SK-N-SH (cell line): ENCODE results near the gene HSD11B1. TPM values are rescaled to one million over a fixed set of nuclear protein-coding genes. Genes with fewer than 3 reads are reported as not detected.

Experiments
- CTCF ChIA-PET: fragments of 300-600, 350-600 bp; formaldehyde crosslinking; extraction: SDS; loops from one replicate; lab custom pipeline; 2021; lab: Yijun Ruan, JAX
- POLR2A ChIA-PET: fragments of 350-600 bp; sonication (Branson Sonifier 250); formaldehyde crosslinking; extraction: SDS; loops from one replicate; lab custom pipeline; 2020; ENCODE audit warnings: antibody characterized with exemption, inconsistent platforms; lab: Yijun Ruan, JAX
- DNase-seq: peaks from one replicate; pipeline ENCODE4 v3.0.0; 2012
- H2AFZ ChIP-seq: fragments of 200-600 bp; sonication (generic); 2 replicates; pipeline ENCODE4 v1.8.1; 2016; ENCODE audit warnings: antibody characterized with exemption, mild to moderate bottlenecking, low read depth
- H3F3A ChIP-seq: fragments of 200-600 bp; sonication (generic); replicated peaks from 2 replicates; pipeline ENCODE3; 2016; ENCODE audit warnings: antibody characterized with exemption, mild to moderate bottlenecking; ENCODE audit not compliant: insufficient read depth
- H3K27ac ChIP-seq, 2 experiments: fragments of 200-500 bp in 1 of 2; fragments of 200-600 bp in 1 of 2; sonication (Bioruptor generic) in 1 of 2; sonication (generic), shearing (Covaris generic) in 1 of 2; 2 replicates each; pipeline versions ENCODE4 v1.5.1 to v1.6.1; 2014 to 2016; ENCODE audit warnings: low read depth in 2 of 2, inconsistent platforms in 1 of 2, low read length in 1 of 2, mild to moderate bottlenecking in 1 of 2, mixed read lengths in 1 of 2
- H3K27me3 ChIP-seq: fragments of 200-600 bp; sonication (generic), shearing (Covaris generic); 2 replicates; pipeline ENCODE4 v1.6.1; 2016; ENCODE audit warnings: mixed run types; ENCODE audit not compliant: insufficient read depth
- H3K36me3 ChIP-seq, 2 experiments: fragments of 200-500 bp in 1 of 2; fragments of 200-600 bp in 1 of 2; sonication (Bioruptor generic) in 1 of 2; sonication (generic) in 1 of 2; replicated peaks in 1 of 2; 2 replicates each; pipeline versions ENCODE3 to v1.5.1; 2014 to 2016; ENCODE audit warnings: low read length in 1 of 2, mild to moderate bottlenecking in 1 of 2; ENCODE audit not compliant: insufficient read depth in 2 of 2, control insufficient read depth in 1 of 2
- H3K4me1 ChIP-seq, 2 experiments: fragments of 200-500 bp in 1 of 2; fragments of 200-600 bp in 1 of 2; sonication (Bioruptor generic) in 1 of 2; sonication (generic), shearing (Covaris generic) in 1 of 2; 2 replicates each; pipeline versions ENCODE4 v1.5.1 to v1.6.1; 2014 to 2016; ENCODE audit warnings: low read depth in 1 of 2, low read length in 1 of 2, mixed run types in 1 of 2; ENCODE audit not compliant: insufficient read depth in 2 of 2, control insufficient read depth in 1 of 2
- H3K4me2 ChIP-seq: fragments of 200-600 bp; sonication (generic), shearing (Covaris generic); 2 replicates; pipeline ENCODE4 v1.6.1; 2017; ENCODE audit warnings: mixed run types
- H3K4me3 ChIP-seq, 2 experiments: fragments of 200-500 bp in 1 of 2; fragments of 200-600 bp in 1 of 2; sonication (Bioruptor generic) in 1 of 2; sonication (generic), shearing (Covaris generic) in 1 of 2; 2 replicates each; pipeline versions ENCODE4 v1.5.1 to v1.8.1; 2014 to 2016; ENCODE audit warnings: low read depth in 2 of 2, inconsistent platforms in 1 of 2, low read length in 1 of 2, mild to moderate bottlenecking in 1 of 2, mixed read lengths in 1 of 2, moderate library complexity in 1 of 2
- H3K79me2 ChIP-seq: fragments of 200-600 bp; sonication (generic); 2 replicates; pipeline ENCODE4 v1.8.1; 2017; ENCODE audit warnings: mild to moderate bottlenecking; ENCODE audit not compliant: insufficient read depth
- H3K9ac ChIP-seq: fragments of 200-600 bp; sonication (generic); 2 replicates; pipeline ENCODE4 v1.6.1; 2017; ENCODE audit warnings: mixed run types
- H3K9me2 ChIP-seq: fragments of 200-600 bp; sonication (generic); 2 replicates; pipeline ENCODE4 v1.6.1; 2017; ENCODE audit warnings: mixed run types
- H3K9me3 ChIP-seq: fragments of 200-600 bp; sonication (generic); 2 replicates; pipeline ENCODE4 v1.6.1; 2017; ENCODE audit warnings: mixed run types, mild to moderate bottlenecking, moderate library complexity
- H4K20me1 ChIP-seq: fragments of 200-600 bp; sonication (generic); 2 replicates; pipeline ENCODE4 v1.6.1; 2017; ENCODE audit warnings: mild to moderate bottlenecking, mixed run types; ENCODE audit not compliant: insufficient read depth
- GABPA ChIP-seq: IDR thresholded peaks from 2 replicates; pipeline ENCODE4 v1.4.0; 2012; ENCODE audit warnings: low read depth, mild to moderate bottlenecking
- GATA2 ChIP-seq: sonication (generic); formaldehyde crosslinking; IDR thresholded peaks from 2 replicates; pipeline ENCODE4 v1.5.0; 2020; ENCODE audit warnings: mild to moderate bottlenecking, missing genetic modification reagents
- NRF1 ChIP-seq: IDR thresholded peaks from 2 replicates; pipeline ENCODE4 v1.6.1; 2012; ENCODE audit warnings: low read depth, mild to moderate bottlenecking, low read length
- PBX3 ChIP-seq: IDR thresholded peaks from 2 replicates; pipeline ENCODE4; 2012
- POLR2AphosphoS5 ChIP-seq: IDR thresholded peaks from 2 replicates; pipeline ENCODE4 v1.6.1; 2012; ENCODE audit warnings: low read depth, low read length
- RAD21 ChIP-seq: IDR thresholded peaks from 2 replicates; pipeline ENCODE4 v1.6.1; 2012; ENCODE audit warnings: mild to moderate bottlenecking, low read length
- RCOR1 ChIP-seq: fragments of 150-350 bp; IDR thresholded peaks from 2 replicates; pipeline ENCODE4 v1.6.1; 2017; ENCODE audit warnings: antibody characterized with exemption, low read length
- REST ChIP-seq: IDR thresholded peaks from 2 replicates; pipeline ENCODE4 v1.6.1; 2012; ENCODE audit warnings: mild to moderate bottlenecking, low read depth, low read length, moderate library complexity
- YY1 ChIP-seq: IDR thresholded peaks from 2 replicates; pipeline ENCODE4 v1.4.0; 2012; ENCODE audit warnings: low read depth, mild to moderate bottlenecking
- WGBS: methylation state at CpG from one replicate; pipeline ENCODE4 v1.1.6; 2017; ENCODE audit warnings: low lambda C conversion rate; 5-methylcytosine and 5-hydroxymethylcytosine counted together
- polyA plus RNA-seq, 3 experiments: library from polyadenylated mRNA; depleted of rRNA; stranded (reverse); fragments of >200 nt; gene quantifications; 2 replicates each; pipeline ENCODE4 v1.2.3, GENCODE V29; 2012

HSD11B1 gene
- polyA plus RNA-seq, 1 of the 3 experiments (the other 2 are of a cell fraction): 0.23 TPM

- Histone ChIP-seq H3K9me2 (no peaks in the 10 kb centered on the region), H3K4me3 (no peak overlapping the region), H3K27me3 (no peaks in the 10 kb centered on the region), H3K9ac (no peak overlapping the region), H2AFZ (no peak overlapping the region), H3F3A (no peaks in the 10 kb centered on the region), H3K4me1 (peaks cover 0 to 6% of the 10 kb centered on the region in 2 experiments; a peak in 2 of 4 replicates), H3K4me2 (no peak overlapping the region), H3K27ac (no peak overlapping the region), H3K36me3 (no peaks in the 10 kb centered on the region), H4K20me1 (no peaks in the 10 kb centered on the region), H3K9me3 (no peaks in the 10 kb centered on the region), H3K79me2 (no peaks in the 10 kb centered on the region)
- no peak for DNase-seq
- ChIA-PET POLR2A (no interaction called here), CTCF (interaction anchor here (0.6 to 2.1 kb wide), 5 partner anchors 12 to 167 kb away, joined by 3 to 8 read pairs (median 3); no protein-coding TSS in a partner anchor)
- no peak for TF ChIP-seq POLR2AphosphoS5
- TF ChIP-seq YY1: no peak
- no peak for TF ChIP-seq PBX3
- no peak for TF ChIP-seq RCOR1
- no peak for TF ChIP-seq GABPA
- no peak for TF ChIP-seq RAD21
- no peak for TF ChIP-seq NRF1
- TF ChIP-seq REST: no peak
- WGBS: 44% methylated on average over 3 of the region's 3 CpGs
Measured at GRCh38 chr1:209736490-209737117, 32.0 kb downstream of the HSD11B1 start.

- Histone ChIP-seq H3F3A (no peaks in the 10 kb centered on the region), H3K27ac (no peak overlapping the region), H3K36me3 (no peaks in the 10 kb centered on the region), H3K9me2 (no peaks in the 10 kb centered on the region), H3K79me2 (no peaks in the 10 kb centered on the region), H3K4me1 (peaks cover 3 to 7% of the 10 kb centered on the region in 2 experiments; a peak in 3 of 4 replicates), H2AFZ (no peak overlapping the region), H4K20me1 (no peaks in the 10 kb centered on the region), H3K27me3 (no peaks in the 10 kb centered on the region), H3K9me3 (no peaks in the 10 kb centered on the region), H3K4me2 (no peak overlapping the region), H3K9ac (no peak overlapping the region), H3K4me3 (no peak overlapping the region)
- no peak for DNase-seq
- ChIA-PET POLR2A (no interaction called here), CTCF (interaction anchor here (0.7 to 2.1 kb wide), 3 partner anchors 13 to 168 kb away, joined by 3 to 8 read pairs (median 5); no protein-coding TSS in a partner anchor)
- no peak for TF ChIP-seq GATA2
- no peak for TF ChIP-seq RCOR1
- WGBS: 43% methylated on average over 5 of the region's 5 CpGs
Measured at GRCh38 chr1:209737118-209737505, 32.5 kb downstream of the HSD11B1 start.
